WTC11 (cell line): Measurements from ENCODE around the gene ELMO1. TPM values are rescaled to one million over a fixed set of nuclear protein-coding genes. Genes with fewer than 3 reads are reported as not detected.

ENCODE experiments used
- ATAC-seq: fragments of 200-7000 bp; cut with Tn5 transposase; 2 replicates; pipeline ENCODE4 v1.10.0; 2021; ENCODE audit warnings: mild to moderate bottlenecking, moderate library complexity
- CTCF ChIA-PET: fragments of 300-600 bp; sonication (Branson Sonifier 250); formaldehyde crosslinking; loops from one replicate; lab custom pipeline; 2021; ENCODE audit warnings: antibody characterized with exemption; lab: Charles Lee
- POLR2A ChIA-PET: fragments of 350-600 bp; sonication (Branson Sonifier 250); formaldehyde crosslinking; loops from one replicate; lab custom pipeline; 2021; ENCODE audit warnings: antibody characterized with exemption; lab: Charles Lee
- DNase-seq: peaks from one replicate; pipeline ENCODE4 v3.0.0; 2021; ENCODE audit warnings: low spot score
- H3K27ac Mint-ChIP-seq: 2 replicates; pipeline ENCODE4 v1.8.0; 2021; ENCODE audit warnings: mixed read lengths
- H3K27me3 Mint-ChIP-seq: 2 replicates; pipeline ENCODE4 v1.8.0; 2021; ENCODE audit warnings: low read depth, mild to moderate bottlenecking, moderate library complexity, mixed read lengths
- H3K36me3 Mint-ChIP-seq: 2 replicates; pipeline ENCODE4 v1.8.0; 2021; ENCODE audit warnings: mixed read lengths
- H3K4me1 Mint-ChIP-seq: 2 replicates; pipeline ENCODE4 v1.8.0; 2022; ENCODE audit warnings: mixed read lengths
- H3K4me3 Mint-ChIP-seq: 2 replicates; pipeline ENCODE4 v1.8.0; 2021; ENCODE audit warnings: mild to moderate bottlenecking, moderate library complexity, mixed read lengths
- H3K9me3 Mint-ChIP-seq: 2 replicates; pipeline ENCODE4 v1.8.0; 2021; ENCODE audit warnings: mixed read lengths
- CBFB ChIP-seq: sonication (generic); formaldehyde crosslinking; IDR thresholded peaks from 2 replicates; pipeline ENCODE4 v1.8.1; 2022; ENCODE audit warnings: mild to moderate bottlenecking, low read depth, missing genetic modification reagents
- ELF4 ChIP-seq: sonication (generic); formaldehyde crosslinking; IDR thresholded peaks from 2 replicates; pipeline ENCODE4 v1.8.1; 2022; ENCODE audit warnings: low read depth, mild to moderate bottlenecking, moderate library complexity, missing genetic modification reagents
- HMGA2 ChIP-seq: fragments of 250-450 bp; sonication (Bioruptor Pico); IDR thresholded peaks from 2 replicates; pipeline ENCODE4 v1.4.0; 2021; ENCODE audit warnings: mild to moderate bottlenecking, moderate library complexity
- MYBL2 ChIP-seq: sonication (generic); formaldehyde crosslinking; IDR thresholded peaks from 2 replicates; pipeline ENCODE4 v1.8.1; 2023; ENCODE audit warnings: mild to moderate bottlenecking, moderate library complexity, missing genetic modification reagents
- NFYB ChIP-seq: sonication (generic); formaldehyde crosslinking; conservative IDR thresholded peaks from 2 replicates; pipeline ENCODE4 v1.8.0; 2022; ENCODE audit warnings: low read depth, missing genetic modification reagents
- SMAD3 ChIP-seq: sonication (generic); formaldehyde crosslinking; IDR thresholded peaks from 2 replicates; pipeline ENCODE4 v1.8.0; 2022; ENCODE audit warnings: missing genetic modification reagents, mild to moderate bottlenecking, borderline replicate concordance
- SP1 ChIP-seq: sonication (generic); formaldehyde crosslinking; conservative IDR thresholded peaks from 2 replicates; pipeline ENCODE4 v1.8.1; 2022; ENCODE audit warnings: missing genetic modification reagents
- ZNF416 ChIP-seq: fragments of 250-450 bp; sonication (Bioruptor Pico); IDR thresholded peaks from 2 replicates; pipeline ENCODE4 v1.9.0; 2021; ENCODE audit warnings: mild to moderate bottlenecking, inconsistent platforms
- total RNA-seq: library from RNA; stranded (reverse); gene quantifications from 3 replicates; pipeline ENCODE4 v1.2.3, GENCODE V29; 2021
- TF ChIP-seq, protein P1 (sequence below): fragments of 250-450 bp; sonication (Bioruptor Pico); IDR thresholded peaks from 2 replicates; pipeline ENCODE4 v1.9.0; 2021; ENCODE audit warnings: moderate library complexity, mild to moderate bottlenecking, inconsistent platforms, borderline replicate concordance
- TF ChIP-seq, protein P2 (sequence below): sonication (generic); formaldehyde crosslinking; conservative IDR thresholded peaks from 2 replicates; pipeline ENCODE4 v1.8.1; 2023; ENCODE audit warnings: mild to moderate bottlenecking, low read depth, missing genetic modification reagents, moderate library complexity
- TF ChIP-seq, protein P3 (sequence below): sonication (generic); formaldehyde crosslinking; IDR thresholded peaks from 2 replicates; pipeline ENCODE4 v1.8.0; 2023; ENCODE audit warnings: mild to moderate bottlenecking, missing genetic modification reagents
- TF ChIP-seq, protein P4 (sequence below): sonication (generic); formaldehyde crosslinking; IDR thresholded peaks from 2 replicates; pipeline ENCODE4 v1.8.0; 2022; ENCODE audit warnings: mild to moderate bottlenecking, missing genetic modification reagents
- TF ChIP-seq, protein P5 (sequence below): sonication (generic); formaldehyde crosslinking; IDR thresholded peaks from 2 replicates; pipeline ENCODE4 v1.8.1; 2022; ENCODE audit warnings: low read depth, mild to moderate bottlenecking, moderate library complexity, missing genetic modification reagents, borderline replicate concordance
- TF ChIP-seq, protein P6 (sequence below): sonication (generic); formaldehyde crosslinking; IDR thresholded peaks from 2 replicates; pipeline ENCODE4 v1.8.0; 2023; ENCODE audit warnings: missing genetic modification reagents
- TF ChIP-seq, protein P7 (sequence below): fragments of 250-450 bp; sonication (Bioruptor Pico); IDR thresholded peaks from 2 replicates; pipeline ENCODE4 v1.9.0; 2021; ENCODE audit warnings: mild to moderate bottlenecking
- TF ChIP-seq, protein P8 (sequence below): fragments of 250-450 bp; sonication (Bioruptor Pico); conservative IDR thresholded peaks from 2 replicates; pipeline ENCODE4 v1.9.0; 2021; ENCODE audit warnings: mild to moderate bottlenecking
- TF ChIP-seq, protein P9 (sequence below): sonication (generic); formaldehyde crosslinking; IDR thresholded peaks from 2 replicates; pipeline ENCODE4 v1.8.1; 2023; ENCODE audit warnings: mild to moderate bottlenecking, missing genetic modification reagents, moderate library complexity

The ELMO1 gene
- total RNA-seq, 1 experiment from 2014 or later: 19.4 TPM

DNA sequence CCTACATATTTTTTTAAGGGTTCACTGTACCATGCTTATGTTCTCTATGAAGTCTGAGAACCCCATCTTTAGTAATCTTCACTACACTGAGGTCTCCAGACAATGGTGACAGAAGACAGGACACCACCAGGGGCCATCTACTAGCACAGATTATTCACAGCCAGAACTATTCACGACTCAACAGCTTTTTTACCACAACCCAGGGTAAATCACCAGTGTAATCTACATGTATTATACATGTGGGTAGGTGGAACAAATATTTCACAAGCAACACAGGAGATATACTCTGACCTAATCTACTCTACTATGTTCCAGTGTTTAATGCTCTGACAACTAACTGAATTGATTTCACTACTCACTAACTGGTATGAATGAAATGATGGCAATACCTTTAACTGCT is 136.1 kb downstream of the ELMO1 start:
- no peak for TF ChIP-seq MYBL2 (CRISPR knock-in tag)
- TF ChIP-seq, protein P1, sequence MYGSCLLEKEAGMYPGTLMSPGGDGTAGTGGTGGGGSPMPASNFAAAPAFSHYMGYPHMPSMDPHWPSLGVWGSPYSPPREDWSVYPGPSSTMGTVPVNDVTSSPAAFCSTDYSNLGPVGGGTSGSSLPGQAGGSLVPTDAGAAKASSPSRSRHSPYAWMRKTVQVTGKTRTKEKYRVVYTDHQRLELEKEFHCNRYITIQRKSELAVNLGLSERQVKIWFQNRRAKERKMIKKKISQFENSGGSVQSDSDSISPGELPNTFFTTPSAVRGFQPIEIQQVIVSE (CRISPR knock-in tag): no peak
- TF ChIP-seq, protein P2, sequence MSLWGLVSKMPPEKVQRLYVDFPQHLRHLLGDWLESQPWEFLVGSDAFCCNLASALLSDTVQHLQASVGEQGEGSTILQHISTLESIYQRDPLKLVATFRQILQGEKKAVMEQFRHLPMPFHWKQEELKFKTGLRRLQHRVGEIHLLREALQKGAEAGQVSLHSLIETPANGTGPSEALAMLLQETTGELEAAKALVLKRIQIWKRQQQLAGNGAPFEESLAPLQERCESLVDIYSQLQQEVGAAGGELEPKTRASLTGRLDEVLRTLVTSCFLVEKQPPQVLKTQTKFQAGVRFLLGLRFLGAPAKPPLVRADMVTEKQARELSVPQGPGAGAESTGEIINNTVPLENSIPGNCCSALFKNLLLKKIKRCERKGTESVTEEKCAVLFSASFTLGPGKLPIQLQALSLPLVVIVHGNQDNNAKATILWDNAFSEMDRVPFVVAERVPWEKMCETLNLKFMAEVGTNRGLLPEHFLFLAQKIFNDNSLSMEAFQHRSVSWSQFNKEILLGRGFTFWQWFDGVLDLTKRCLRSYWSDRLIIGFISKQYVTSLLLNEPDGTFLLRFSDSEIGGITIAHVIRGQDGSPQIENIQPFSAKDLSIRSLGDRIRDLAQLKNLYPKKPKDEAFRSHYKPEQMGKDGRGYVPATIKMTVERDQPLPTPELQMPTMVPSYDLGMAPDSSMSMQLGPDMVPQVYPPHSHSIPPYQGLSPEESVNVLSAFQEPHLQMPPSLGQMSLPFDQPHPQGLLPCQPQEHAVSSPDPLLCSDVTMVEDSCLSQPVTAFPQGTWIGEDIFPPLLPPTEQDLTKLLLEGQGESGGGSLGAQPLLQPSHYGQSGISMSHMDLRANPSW (CRISPR knock-in tag): no peak
- TF ChIP-seq ELF4 (CRISPR knock-in tag): no peak
- TF ChIP-seq, protein P3, sequence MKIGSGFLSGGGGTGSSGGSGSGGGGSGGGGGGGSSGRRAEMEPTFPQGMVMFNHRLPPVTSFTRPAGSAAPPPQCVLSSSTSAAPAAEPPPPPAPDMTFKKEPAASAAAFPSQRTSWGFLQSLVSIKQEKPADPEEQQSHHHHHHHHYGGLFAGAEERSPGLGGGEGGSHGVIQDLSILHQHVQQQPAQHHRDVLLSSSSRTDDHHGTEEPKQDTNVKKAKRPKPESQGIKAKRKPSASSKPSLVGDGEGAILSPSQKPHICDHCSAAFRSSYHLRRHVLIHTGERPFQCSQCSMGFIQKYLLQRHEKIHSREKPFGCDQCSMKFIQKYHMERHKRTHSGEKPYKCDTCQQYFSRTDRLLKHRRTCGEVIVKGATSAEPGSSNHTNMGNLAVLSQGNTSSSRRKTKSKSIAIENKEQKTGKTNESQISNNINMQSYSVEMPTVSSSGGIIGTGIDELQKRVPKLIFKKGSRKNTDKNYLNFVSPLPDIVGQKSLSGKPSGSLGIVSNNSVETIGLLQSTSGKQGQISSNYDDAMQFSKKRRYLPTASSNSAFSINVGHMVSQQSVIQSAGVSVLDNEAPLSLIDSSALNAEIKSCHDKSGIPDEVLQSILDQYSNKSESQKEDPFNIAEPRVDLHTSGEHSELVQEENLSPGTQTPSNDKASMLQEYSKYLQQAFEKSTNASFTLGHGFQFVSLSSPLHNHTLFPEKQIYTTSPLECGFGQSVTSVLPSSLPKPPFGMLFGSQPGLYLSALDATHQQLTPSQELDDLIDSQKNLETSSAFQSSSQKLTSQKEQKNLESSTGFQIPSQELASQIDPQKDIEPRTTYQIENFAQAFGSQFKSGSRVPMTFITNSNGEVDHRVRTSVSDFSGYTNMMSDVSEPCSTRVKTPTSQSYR (CRISPR knock-in tag): no peak
- ChIA-PET CTCF (interaction anchor here (1.7 kb wide), 1 partner anchor 179 kb away, joined by 4 read pairs; no protein-coding TSS in a partner anchor), POLR2A (no interaction called here)
- no peaks in the 10 kb centered on the region for H3K9me3 Mint-ChIP-seq
- no peaks in the 10 kb centered on the region for H3K27me3 Mint-ChIP-seq
- DNase-seq (no peak), ATAC-seq (no peak)
- H3K27ac Mint-ChIP-seq: no peak overlapping the region
- no peaks in the 10 kb centered on the region; the same call in 1 of the 2 replicates for H3K36me3 Mint-ChIP-seq
- H3K4me1 Mint-ChIP-seq: peaks cover 24% of the 10 kb centered on the region
- H3K4me3 Mint-ChIP-seq: no peak overlapping the region

DNA sequence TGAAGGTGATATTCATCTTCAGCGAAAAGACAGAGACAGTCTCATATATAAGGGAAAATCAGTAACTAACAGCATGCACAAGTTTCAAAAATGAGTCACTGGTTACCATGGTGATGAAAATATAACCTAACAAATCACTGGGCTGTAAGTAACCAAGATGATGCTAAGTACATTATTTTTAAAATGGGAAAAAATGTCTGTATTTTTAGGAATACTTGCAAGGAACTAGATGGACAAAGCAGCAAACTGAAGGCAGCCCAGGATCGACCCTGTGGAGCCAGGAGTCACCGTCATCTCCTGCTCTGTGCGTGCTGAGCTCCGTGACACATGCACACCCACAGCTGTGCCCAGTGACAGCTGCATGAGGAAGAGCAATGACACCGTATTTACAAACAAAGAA is 137.3 kb downstream of the ELMO1 start:
- ChIA-PET CTCF (interaction anchor here (0.6 kb wide), 1 partner anchor 133 kb away, joined by 4 read pairs; no protein-coding TSS in a partner anchor), POLR2A (no interaction called here)
- Mint-ChIP-seq H3K27me3 (no peaks in the 10 kb centered on the region), H3K4me1 (peaks cover 29% of the 10 kb centered on the region), H3K36me3 (no peaks in the 10 kb centered on the region; the same call in 1 of the 2 replicates), H3K9me3 (0 out of 2 replicates have a peak, but pooled peaks cover 4% of the 10 kb centered on the region), H3K4me3 (no peak overlapping the region), H3K27ac (no peak overlapping the region)
- no peak for DNase-seq
- no peak for TF ChIP-seq HMGA2
- TF ChIP-seq, protein P4, sequence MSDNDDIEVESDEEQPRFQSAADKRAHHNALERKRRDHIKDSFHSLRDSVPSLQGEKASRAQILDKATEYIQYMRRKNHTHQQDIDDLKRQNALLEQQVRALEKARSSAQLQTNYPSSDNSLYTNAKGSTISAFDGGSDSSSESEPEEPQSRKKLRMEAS (CRISPR knock-in tag): no peak
- TF ChIP-seq, protein P5, sequence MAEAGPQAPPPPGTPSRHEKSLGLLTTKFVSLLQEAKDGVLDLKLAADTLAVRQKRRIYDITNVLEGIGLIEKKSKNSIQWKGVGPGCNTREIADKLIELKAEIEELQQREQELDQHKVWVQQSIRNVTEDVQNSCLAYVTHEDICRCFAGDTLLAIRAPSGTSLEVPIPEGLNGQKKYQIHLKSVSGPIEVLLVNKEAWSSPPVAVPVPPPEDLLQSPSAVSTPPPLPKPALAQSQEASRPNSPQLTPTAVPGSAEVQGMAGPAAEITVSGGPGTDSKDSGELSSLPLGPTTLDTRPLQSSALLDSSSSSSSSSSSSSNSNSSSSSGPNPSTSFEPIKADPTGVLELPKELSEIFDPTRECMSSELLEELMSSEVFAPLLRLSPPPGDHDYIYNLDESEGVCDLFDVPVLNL (CRISPR knock-in tag): no peak
- no peak for TF ChIP-seq ZNF416 (CRISPR knock-in tag)
- TF ChIP-seq SMAD3 (CRISPR knock-in tag): no peak
- TF ChIP-seq, protein P6, sequence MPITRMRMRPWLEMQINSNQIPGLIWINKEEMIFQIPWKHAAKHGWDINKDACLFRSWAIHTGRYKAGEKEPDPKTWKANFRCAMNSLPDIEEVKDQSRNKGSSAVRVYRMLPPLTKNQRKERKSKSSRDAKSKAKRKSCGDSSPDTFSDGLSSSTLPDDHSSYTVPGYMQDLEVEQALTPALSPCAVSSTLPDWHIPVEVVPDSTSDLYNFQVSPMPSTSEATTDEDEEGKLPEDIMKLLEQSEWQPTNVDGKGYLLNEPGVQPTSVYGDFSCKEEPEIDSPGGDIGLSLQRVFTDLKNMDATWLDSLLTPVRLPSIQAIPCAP (CRISPR knock-in tag): no peak
- no peak for TF ChIP-seq SP1 (CRISPR knock-in tag)
- TF ChIP-seq, protein P7, sequence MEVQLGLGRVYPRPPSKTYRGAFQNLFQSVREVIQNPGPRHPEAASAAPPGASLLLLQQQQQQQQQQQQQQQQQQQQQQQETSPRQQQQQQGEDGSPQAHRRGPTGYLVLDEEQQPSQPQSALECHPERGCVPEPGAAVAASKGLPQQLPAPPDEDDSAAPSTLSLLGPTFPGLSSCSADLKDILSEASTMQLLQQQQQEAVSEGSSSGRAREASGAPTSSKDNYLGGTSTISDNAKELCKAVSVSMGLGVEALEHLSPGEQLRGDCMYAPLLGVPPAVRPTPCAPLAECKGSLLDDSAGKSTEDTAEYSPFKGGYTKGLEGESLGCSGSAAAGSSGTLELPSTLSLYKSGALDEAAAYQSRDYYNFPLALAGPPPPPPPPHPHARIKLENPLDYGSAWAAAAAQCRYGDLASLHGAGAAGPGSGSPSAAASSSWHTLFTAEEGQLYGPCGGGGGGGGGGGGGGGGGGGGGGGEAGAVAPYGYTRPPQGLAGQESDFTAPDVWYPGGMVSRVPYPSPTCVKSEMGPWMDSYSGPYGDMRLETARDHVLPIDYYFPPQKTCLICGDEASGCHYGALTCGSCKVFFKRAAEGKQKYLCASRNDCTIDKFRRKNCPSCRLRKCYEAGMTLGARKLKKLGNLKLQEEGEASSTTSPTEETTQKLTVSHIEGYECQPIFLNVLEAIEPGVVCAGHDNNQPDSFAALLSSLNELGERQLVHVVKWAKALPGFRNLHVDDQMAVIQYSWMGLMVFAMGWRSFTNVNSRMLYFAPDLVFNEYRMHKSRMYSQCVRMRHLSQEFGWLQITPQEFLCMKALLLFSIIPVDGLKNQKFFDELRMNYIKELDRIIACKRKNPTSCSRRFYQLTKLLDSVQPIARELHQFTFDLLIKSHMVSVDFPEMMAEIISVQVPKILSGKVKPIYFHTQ (CRISPR knock-in tag): no peak
- TF ChIP-seq, protein P8, sequence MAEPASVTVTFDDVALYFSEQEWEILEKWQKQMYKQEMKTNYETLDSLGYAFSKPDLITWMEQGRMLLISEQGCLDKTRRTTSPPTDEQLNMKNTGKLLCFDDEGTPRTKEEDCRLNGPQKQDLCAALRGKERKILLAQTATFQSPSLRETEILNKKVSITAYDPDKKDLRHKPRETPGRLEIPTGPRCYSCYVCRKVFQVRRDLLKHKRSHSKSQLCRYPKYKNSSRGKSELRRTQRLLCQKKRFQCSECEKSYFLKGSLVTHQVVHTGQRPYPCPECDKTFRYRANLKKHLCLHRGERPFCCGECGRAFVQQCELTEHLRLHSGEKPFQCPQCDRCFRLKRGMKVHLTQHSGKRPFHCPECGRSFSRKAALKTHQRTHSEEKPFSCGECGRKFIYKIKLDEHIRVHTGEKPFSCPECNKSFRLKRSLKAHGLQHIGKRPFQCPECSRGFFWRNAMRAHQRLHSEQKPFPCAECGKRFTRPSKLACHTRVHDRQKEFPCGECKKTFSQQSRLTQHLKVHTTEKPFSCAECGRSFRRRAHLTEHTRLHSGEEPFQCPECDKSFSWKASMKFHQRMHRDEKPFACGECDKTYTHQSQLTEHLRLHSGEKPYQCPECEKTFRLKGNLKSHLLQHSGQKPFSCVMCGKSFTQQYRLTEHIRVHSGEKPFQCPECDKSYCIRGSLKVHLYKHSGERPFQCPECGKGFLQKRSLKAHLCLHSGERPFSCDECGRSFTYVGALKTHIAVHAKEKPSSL: no peak
- no peak for TF ChIP-seq CBFB (CRISPR knock-in tag)
- TF ChIP-seq, protein P9, sequence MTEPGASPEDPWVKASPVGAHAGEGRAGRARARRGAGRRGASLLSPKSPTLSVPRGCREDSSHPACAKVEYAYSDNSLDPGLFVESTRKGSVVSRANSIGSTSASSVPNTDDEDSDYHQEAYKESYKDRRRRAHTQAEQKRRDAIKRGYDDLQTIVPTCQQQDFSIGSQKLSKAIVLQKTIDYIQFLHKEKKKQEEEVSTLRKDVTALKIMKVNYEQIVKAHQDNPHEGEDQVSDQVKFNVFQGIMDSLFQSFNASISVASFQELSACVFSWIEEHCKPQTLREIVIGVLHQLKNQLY: no peak
- TF ChIP-seq NFYB (CRISPR knock-in tag): no peak
- TF ChIP-seq, all 79 proteins: peak for 0
- ATAC-seq: no peak
